HepG2 (cell line): ENCODE data around the gene TAF12. TPM values are rescaled to one million over a fixed set of nuclear protein-coding genes. Genes with fewer than 3 reads are reported as not detected.
A peak's percentile ranks its signal among the peaks of the same experiment; 100 is the strongest.

Experiments used
- ETV5 ChIP-seq: IDR thresholded peaks from 2 replicates; pipeline ENCODE4 v1.6.1; 2018; ENCODE audit warnings: missing biosample characterization, missing genetic modification reagents, inconsistent platforms, borderline replicate concordance
- FOXC1 ChIP-seq: sonication (generic); formaldehyde crosslinking; IDR thresholded peaks from 2 replicates; pipeline ENCODE4 v1.8.0; 2022; ENCODE audit warnings: mild to moderate bottlenecking, missing genetic modification reagents, borderline replicate concordance
- KMT2A ChIP-seq: sonication (generic); formaldehyde crosslinking; IDR thresholded peaks from 2 replicates; pipeline ENCODE4 v1.4.0; 2020; ENCODE audit warnings: missing genetic modification reagents
- MXI1 ChIP-seq: IDR thresholded peaks from 3 replicates; pipeline ENCODE4 v1.6.1; 2012; ENCODE audit warnings: low read depth, low read length, inconsistent platforms, borderline replicate concordance
- ZBTB38 ChIP-seq: sonication (generic); formaldehyde crosslinking; IDR thresholded peaks from 2 replicates; pipeline ENCODE4 v1.5.1; 2020; ENCODE audit warnings: mild to moderate bottlenecking, missing genetic modification reagents
- ZNF335 ChIP-seq: sonication (generic); formaldehyde crosslinking; IDR thresholded peaks from 2 replicates; pipeline ENCODE4 v1.4.0; 2020; ENCODE audit warnings: missing genetic modification reagents
- ZNF790 ChIP-seq: sonication (generic); formaldehyde crosslinking; IDR thresholded peaks from 2 replicates; pipeline ENCODE4 v1.8.0; 2022; ENCODE audit warnings: missing genetic modification reagents, mild to moderate bottlenecking, borderline replicate concordance
- ZNF83 ChIP-seq: sonication (generic); formaldehyde crosslinking; IDR thresholded peaks from 2 replicates; pipeline ENCODE4 v1.4.0; 2020; ENCODE audit warnings: missing genetic modification reagents, mild to moderate bottlenecking, borderline replicate concordance
- polyA plus RNA-seq, 8 experiments: library from polyadenylated mRNA; depleted of rRNA in 3 of 8; stranded (reverse) in 7 of 8; unstranded in 1 of 8; fragments of >200 nt; fragmentation: Illumina TruSeq in 4 of 8; extraction: Trizol in 4 of 8; gene quantifications; 2 replicates each; pipeline versions ENCODE4 v1.2.1 to v1.2.3, GENCODE V29; 2011 to 2016; ENCODE audit warnings: low read depth in 4 of 8, missing spikeins in 1 of 8, mixed read lengths in 1 of 8; ENCODE audit not compliant: insufficient read depth in 1 of 8
- total RNA-seq, 5 experiments: library from RNA; depleted of rRNA; stranded (reverse); fragments of >200 nt; fragmentation: Illumina TruSeq; extraction: Trizol; gene quantifications; 2 replicates each; pipeline ENCODE4 v1.2.3, GENCODE V29; 2016; ENCODE audit warnings: low read depth in 1 of 5
- TF ChIP-seq, protein P1 (sequence below): sonication (generic); formaldehyde crosslinking; IDR thresholded peaks from 2 replicates; pipeline ENCODE4 v1.4.0; 2020; ENCODE audit warnings: low read depth, missing genetic modification reagents
- TF ChIP-seq, protein P2 (sequence below): sonication (generic); formaldehyde crosslinking; IDR thresholded peaks from 2 replicates; pipeline ENCODE4 v1.4.0; 2020; ENCODE audit warnings: missing genetic modification reagents, mild to moderate bottlenecking, borderline replicate concordance
- TF ChIP-seq, protein P3 (sequence below): sonication (generic); formaldehyde crosslinking; IDR thresholded peaks from 2 replicates; pipeline ENCODE4; 2020; ENCODE audit warnings: missing genetic modification reagents, mild to moderate bottlenecking, borderline replicate concordance
- TF ChIP-seq, protein P4 (sequence below): IDR thresholded peaks from 2 replicates; pipeline ENCODE4 v1.6.1; 2016; ENCODE audit warnings: missing compliant biosample characterization, missing genetic modification reagents, borderline replicate concordance
- TF ChIP-seq, protein P5 (sequence below): sonication (generic); formaldehyde crosslinking; IDR thresholded peaks from 2 replicates; pipeline ENCODE4 v1.4.0; 2020; ENCODE audit warnings: missing genetic modification reagents

TAF12 gene
- total and polyA plus RNA-seq, 2 of the 13 experiments (the other 11 are each of a cell fraction or from before 2014, with no cell fraction given): 16.3 to 17.1 TPM

DNA sequence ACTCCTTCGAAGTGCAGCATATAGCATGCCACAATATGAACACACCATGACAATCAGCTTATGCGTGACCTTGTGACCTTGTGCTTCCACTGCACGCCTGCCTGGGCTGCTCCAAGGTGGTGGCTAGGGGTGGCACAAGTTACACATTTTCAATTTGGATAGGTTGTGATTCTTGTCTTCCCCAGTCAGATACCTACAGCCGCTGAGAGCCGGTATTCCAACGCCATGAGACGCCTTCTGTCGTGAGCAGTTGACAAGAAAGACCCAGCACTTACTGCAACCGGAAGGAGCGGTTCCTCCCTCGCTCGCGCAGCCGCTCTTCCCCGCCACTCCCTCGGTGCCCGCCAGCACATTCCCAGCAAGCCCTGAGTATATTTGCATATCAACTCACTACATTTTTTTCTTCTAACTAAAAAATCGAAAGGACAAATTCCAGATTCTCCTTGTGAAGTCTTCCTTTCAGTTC, 5.2 kb upstream of the TAF12 start (continued):
- TF ChIP-seq, protein P1, sequence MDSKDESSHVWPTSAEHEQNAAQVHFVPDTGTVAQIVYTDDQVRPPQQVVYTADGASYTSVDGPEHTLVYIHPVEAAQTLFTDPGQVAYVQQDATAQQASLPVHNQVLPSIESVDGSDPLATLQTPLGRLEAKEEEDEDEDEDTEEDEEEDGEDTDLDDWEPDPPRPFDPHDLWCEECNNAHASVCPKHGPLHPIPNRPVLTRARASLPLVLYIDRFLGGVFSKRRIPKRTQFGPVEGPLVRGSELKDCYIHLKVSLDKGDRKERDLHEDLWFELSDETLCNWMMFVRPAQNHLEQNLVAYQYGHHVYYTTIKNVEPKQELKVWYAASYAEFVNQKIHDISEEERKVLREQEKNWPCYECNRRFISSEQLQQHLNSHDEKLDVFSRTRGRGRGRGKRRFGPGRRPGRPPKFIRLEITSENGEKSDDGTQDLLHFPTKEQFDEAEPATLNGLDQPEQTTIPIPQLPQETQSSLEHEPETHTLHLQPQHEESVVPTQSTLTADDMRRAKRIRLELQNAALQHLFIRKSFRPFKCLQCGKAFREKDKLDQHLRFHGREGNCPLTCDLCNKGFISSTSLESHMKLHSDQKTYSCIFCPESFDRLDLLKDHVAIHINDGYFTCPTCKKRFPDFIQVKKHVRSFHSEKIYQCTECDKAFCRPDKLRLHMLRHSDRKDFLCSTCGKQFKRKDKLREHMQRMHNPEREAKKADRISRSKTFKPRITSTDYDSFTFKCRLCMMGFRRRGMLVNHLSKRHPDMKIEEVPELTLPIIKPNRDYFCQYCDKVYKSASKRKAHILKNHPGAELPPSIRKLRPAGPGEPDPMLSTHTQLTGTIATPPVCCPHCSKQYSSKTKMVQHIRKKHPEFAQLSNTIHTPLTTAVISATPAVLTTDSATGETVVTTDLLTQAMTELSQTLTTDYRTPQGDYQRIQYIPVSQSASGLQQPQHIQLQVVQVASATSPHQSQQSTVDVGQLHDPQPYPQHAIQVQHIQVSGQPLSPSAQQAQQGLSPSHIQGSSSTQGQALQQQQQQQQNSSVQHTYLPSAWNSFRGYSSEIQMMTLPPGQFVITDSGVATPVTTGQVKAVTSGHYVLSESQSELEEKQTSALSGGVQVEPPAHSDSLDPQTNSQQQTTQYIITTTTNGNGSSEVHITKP (CRISPR knock-in tag): peak; percentile 88
- TF ChIP-seq ZNF790 (CRISPR knock-in tag) (peak; percentile 12; the same call in 1 of the 2 replicates), KMT2A (CRISPR knock-in tag) (0 out of 2 replicates have a peak, but pooled peaks have one; percentile 9), ZBTB38 (peak; percentile 71), ETV5 (CRISPR knock-in tag) (peak; percentile 75; the same call in 1 of the 2 replicates), MXI1 (peak; percentile 46; the same call in 2 of the 3 replicates), ZNF335 (CRISPR knock-in tag) (peak; percentile 51), ZNF83 (CRISPR knock-in tag) (0 out of 2 replicates have a peak, but pooled peaks have one; percentile 53), FOXC1 (peak; percentile 37; the same call in 1 of the 2 replicates)
- TF ChIP-seq, protein P2, sequence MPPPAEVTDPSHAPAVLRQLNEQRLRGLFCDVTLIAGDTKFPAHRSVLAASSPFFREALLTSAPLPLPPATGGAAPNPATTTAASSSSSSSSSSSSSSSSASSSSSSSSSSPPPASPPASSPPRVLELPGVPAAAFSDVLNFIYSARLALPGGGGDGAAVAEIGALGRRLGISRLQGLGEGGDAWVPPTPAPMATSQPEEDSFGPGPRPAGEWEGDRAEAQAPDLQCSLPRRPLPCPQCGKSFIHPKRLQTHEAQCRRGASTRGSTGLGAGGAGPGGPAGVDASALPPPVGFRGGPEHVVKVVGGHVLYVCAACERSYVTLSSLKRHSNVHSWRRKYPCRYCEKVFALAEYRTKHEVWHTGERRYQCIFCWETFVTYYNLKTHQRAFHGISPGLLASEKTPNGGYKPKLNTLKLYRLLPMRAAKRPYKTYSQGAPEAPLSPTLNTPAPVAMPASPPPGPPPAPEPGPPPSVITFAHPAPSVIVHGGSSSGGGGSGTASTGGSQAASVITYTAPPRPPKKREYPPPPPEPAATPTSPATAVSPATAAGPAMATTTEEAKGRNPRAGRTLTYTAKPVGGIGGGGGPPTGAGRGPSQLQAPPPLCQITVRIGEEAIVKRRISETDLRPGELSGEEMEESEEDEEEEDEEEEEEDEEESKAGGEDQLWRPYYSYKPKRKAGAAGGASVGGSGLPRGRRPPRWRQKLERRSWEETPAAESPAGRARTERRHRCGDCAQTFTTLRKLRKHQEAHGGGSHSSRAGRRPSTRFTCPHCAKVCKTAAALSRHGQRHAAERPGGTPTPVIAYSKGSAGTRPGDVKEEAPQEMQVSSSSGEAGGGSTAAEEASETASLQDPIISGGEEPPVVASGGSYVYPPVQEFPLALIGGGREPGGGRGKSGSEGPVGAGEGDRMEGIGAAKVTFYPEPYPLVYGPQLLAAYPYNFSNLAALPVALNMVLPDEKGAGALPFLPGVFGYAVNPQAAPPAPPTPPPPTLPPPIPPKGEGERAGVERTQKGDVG (CRISPR knock-in tag): peak; percentile 66; the same call in 1 of the 2 replicates
- TF ChIP-seq, protein P3, sequence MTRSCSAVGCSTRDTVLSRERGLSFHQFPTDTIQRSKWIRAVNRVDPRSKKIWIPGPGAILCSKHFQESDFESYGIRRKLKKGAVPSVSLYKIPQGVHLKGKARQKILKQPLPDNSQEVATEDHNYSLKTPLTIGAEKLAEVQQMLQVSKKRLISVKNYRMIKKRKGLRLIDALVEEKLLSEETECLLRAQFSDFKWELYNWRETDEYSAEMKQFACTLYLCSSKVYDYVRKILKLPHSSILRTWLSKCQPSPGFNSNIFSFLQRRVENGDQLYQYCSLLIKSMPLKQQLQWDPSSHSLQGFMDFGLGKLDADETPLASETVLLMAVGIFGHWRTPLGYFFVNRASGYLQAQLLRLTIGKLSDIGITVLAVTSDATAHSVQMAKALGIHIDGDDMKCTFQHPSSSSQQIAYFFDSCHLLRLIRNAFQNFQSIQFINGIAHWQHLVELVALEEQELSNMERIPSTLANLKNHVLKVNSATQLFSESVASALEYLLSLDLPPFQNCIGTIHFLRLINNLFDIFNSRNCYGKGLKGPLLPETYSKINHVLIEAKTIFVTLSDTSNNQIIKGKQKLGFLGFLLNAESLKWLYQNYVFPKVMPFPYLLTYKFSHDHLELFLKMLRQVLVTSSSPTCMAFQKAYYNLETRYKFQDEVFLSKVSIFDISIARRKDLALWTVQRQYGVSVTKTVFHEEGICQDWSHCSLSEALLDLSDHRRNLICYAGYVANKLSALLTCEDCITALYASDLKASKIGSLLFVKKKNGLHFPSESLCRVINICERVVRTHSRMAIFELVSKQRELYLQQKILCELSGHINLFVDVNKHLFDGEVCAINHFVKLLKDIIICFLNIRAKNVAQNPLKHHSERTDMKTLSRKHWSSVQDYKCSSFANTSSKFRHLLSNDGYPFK (CRISPR knock-in tag): peak; percentile 96
- TF ChIP-seq, protein P4, sequence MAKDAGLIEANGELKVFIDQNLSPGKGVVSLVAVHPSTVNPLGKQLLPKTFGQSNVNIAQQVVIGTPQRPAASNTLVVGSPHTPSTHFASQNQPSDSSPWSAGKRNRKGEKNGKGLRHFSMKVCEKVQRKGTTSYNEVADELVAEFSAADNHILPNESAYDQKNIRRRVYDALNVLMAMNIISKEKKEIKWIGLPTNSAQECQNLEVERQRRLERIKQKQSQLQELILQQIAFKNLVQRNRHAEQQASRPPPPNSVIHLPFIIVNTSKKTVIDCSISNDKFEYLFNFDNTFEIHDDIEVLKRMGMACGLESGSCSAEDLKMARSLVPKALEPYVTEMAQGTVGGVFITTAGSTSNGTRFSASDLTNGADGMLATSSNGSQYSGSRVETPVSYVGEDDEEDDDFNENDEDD (CRISPR knock-in tag): peak; percentile 66; the same call in 1 of the 2 replicates
- TF ChIP-seq, protein P5, sequence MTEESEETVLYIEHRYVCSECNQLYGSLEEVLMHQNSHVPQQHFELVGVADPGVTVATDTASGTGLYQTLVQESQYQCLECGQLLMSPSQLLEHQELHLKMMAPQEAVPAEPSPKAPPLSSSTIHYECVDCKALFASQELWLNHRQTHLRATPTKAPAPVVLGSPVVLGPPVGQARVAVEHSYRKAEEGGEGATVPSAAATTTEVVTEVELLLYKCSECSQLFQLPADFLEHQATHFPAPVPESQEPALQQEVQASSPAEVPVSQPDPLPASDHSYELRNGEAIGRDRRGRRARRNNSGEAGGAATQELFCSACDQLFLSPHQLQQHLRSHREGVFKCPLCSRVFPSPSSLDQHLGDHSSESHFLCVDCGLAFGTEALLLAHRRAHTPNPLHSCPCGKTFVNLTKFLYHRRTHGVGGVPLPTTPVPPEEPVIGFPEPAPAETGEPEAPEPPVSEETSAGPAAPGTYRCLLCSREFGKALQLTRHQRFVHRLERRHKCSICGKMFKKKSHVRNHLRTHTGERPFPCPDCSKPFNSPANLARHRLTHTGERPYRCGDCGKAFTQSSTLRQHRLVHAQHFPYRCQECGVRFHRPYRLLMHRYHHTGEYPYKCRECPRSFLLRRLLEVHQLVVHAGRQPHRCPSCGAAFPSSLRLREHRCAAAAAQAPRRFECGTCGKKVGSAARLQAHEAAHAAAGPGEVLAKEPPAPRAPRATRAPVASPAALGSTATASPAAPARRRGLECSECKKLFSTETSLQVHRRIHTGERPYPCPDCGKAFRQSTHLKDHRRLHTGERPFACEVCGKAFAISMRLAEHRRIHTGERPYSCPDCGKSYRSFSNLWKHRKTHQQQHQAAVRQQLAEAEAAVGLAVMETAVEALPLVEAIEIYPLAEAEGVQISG (CRISPR knock-in tag): peak; percentile 91
